NCI-H345 treated with DMSO at 0.1 percent for 48 hours (cell line): ENCODE measurements around the gene CCKAR.
"Not testable (repeated sequence)": the region's sequence is repeated elsewhere in the genome, so short reads cannot be mapped to it uniquely, and the experiment has no call there.

Source experiments
- DNase-seq: peaks from one replicate; lab custom pipeline; 2025; ENCODE audit not compliant: unreplicated experiment; lab: John Stamatoyannopoulos, UW

CCKAR gene, protein sequence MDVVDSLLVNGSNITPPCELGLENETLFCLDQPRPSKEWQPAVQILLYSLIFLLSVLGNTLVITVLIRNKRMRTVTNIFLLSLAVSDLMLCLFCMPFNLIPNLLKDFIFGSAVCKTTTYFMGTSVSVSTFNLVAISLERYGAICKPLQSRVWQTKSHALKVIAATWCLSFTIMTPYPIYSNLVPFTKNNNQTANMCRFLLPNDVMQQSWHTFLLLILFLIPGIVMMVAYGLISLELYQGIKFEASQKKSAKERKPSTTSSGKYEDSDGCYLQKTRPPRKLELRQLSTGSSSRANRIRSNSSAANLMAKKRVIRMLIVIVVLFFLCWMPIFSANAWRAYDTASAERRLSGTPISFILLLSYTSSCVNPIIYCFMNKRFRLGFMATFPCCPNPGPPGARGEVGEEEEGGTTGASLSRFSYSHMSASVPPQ

GRCh38 chr4:26490111-26490959 is at the start of gene CCKAR:
TSS of gene CCKAR (minus strand) at chr4:26490484. CDS start at chr4:26490267, 217 bp downstream.
- no peak for DNase-seq

DNA sequence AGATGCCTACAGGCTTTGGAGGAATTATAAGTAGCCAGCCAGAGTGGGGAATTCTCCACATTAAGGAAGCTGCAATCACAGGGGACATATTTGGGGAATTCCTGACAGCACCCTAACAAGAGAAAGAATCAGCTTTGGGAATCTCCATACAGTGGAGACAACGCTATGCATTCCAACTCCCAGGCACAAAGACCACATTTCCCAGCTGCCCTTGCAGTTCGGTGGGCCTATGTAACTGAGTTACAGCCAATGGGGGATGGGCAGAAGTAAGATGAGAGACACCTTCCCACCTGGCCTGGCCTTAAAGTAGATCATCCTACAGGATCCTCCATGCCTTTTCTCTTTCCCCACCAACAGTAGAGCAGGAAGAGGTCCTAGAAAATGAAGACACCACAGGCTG is 43.4 kb upstream of the CCKAR start:
- no peak for DNase-seq

- no peak for DNase-seq
These were observed 41.3 kb upstream of the CCKAR start for GRCh38 chr4:26531491-26532116.

DNA sequence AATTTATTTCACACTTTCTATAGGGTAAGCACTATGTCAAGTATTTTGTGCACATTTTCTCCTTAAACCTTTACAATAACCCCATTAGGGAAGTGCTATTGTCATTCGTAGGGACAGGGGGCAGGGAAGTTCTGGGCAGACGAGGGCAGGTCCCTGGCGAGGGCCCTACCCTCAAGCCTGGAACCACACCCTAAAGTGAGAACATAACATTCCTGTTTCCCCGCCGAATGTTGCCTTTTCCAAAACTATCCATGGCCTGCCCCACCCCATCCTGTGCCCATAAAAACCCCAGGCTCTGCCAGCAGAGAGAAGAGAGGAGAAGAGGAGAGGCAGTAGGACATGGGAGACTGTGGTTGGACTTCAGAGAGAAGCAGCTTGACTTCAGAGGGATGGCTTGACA is 39.8 kb upstream of the CCKAR start:
- DNase-seq: no peak

DNA sequence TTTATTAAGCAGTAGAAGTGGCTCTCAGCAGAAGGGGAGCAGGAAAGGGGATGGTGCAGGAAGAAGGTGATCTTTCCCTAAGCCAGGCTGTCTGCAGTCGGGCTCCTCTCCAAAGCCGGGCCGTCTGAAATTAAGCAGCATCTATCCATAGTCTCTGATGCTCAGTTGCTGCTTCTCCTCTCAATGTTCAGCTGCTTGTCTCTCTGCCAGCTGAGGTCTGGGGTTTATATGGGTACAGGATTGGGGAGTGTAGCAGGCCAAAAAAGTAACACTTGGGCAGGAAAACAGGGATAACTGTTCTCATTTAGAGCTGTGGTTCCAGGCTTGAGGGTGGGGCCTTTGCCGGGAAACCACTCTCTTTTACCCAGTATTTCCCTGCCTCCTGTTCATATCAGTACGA is 39.2 kb upstream of the CCKAR start:
- DNase-seq: no peak

- no peak for DNase-seq
These were observed 35.5 kb upstream of the CCKAR start for GRCh38 chr4:26525771-26526150.

DNA sequence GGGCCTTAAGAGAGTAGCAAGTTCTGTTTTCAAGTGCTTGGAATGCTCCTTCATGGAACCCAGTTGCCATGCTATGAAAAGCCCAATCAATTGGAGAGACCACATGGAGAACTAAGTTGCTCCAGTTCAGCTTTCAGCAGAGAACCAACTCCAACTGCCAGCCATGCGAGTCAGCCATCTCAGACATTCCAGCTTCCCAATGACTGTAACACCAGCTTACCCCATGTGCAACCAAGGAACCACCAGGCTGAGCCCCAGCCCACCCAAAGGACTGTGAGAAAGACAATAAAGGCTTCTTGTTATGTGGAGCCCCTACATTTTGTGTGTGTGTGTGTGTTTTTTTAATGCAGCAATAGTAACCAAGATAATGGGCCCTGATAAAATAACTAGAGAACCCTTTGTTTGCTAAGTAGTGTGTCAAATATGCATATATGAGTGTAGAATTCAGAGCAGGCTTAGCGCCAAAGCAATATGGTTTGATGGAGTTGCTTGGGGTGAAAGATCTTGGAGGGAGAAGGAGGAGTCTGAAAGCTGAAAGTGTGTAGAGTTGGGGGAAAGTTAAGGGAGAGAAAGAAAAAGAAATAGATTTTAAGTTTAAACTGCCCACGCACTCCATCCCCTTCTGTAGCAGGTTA is 35.0 kb upstream of the CCKAR start:
- no peak for DNase-seq

- DNase-seq: no peak
These were observed 33.7 kb upstream of the CCKAR start for GRCh38 chr4:26524011-26524410.

DNA sequence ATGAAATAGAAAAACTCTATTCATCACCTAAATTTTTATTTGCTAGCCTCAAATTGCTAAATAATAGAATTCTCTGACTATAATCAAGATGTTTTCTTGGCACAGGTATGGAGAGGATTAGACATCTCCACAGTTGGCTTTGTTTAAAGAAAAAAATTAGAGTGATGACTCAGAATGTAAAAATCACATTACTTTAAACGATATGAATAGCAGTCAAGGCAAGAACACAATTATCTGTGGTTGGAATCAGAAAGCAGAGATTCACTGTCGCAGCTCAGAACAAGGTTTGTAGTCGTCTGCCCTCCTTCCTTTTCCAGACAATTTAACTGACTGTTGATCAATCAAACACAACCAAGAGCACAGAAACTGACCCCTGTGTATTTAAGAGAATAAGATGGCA is 32.2 kb upstream of the CCKAR start:
- DNase-seq: no peak

DNA sequence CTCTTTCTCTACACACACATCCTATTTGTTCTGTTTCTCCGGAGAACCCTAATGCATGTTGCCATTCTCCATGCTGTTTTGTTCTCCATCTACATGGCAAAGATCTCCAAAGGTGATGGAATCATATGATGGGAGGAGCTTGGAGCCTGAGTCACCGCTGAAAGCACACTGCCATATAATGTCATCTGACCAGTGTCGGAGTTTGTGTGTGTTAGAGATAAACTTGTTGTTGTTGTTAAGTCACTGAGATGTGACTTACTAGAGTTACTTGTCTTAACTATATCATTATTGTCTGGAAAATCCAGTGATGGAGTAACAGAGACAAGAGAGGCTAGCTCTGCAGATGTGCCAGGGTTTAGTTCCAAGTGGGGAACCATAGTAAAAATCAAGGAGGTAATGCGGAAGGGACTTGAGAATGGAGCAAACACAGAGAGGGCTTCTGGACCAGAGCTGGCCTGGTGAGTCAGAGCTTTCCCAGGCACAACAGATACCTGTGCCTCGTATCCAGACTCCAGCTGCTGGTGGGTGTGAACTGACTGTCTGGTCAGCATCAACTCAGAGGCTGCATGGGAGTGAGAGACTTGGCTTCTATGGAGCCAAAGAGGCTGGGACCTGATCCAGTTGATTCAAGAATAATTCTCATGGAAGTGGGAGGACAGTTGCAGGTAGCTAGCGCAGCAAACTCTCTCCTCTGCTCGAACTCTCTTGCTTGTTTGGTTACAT is 30.6 kb upstream of the CCKAR start:
- DNase-seq: no peak

DNA sequence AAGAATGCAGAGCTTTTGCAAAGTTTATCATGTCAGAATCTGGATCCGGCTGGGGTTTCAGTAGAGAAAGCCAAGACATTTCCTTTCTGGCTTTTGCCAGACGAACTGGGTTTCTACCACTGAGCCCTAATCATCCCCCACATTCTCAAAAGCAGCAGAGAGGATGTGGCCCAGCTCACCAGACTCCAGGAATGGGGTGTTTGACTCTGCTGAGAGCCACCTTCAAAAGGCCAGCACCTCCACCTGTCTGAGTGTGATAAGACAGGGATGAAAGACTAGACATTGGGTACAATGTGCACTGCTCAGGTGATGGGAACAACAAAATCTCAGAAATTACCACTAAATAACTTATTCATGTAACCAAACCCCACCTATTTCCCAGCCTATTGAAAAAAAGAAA is 25.7 kb upstream of the CCKAR start:
- no peak for DNase-seq

- no peak for DNase-seq
These were observed 20.2 kb upstream of the CCKAR start for GRCh38 chr4:26510334-26510964.

GRCh38 chr4:26509681-26510333 is 19.5 kb upstream of the CCKAR start:
- no peak for DNase-seq

DNA sequence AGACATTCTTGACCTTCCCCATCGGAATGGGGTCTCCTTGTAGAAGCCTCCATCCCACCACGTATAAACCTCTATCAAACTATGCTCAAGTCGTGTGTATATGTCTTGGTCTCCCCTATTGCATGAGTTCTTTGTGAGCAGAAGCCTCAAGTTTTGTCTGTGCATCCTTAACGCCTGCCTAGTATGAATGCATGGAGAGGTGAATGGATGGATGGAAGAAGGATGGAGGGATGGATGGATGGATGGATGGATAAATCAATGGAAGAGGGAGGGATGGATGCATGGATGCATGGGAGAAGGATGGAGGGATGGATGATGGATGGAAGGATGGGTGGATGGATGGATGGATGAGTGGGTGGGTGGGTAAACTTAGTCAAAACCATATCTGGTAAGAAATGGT is 17.0 kb upstream of the CCKAR start:
- DNase-seq: no peak

- DNase-seq: no peak
These were observed 13.6 kb upstream of the CCKAR start for GRCh38 chr4:26503844-26504243.

GRCh38 chr4:26503427-26503826 is 13.1 kb upstream of the CCKAR start:
- DNase-seq: no peak

- not testable (repeated sequence) for DNase-seq
These were observed 10.3 kb upstream of the CCKAR start for GRCh38 chr4:26500565-26500999.

GRCh38 chr4:26496207-26496783 is 6.0 kb upstream of the CCKAR start:
- DNase-seq: no peak

DNA sequence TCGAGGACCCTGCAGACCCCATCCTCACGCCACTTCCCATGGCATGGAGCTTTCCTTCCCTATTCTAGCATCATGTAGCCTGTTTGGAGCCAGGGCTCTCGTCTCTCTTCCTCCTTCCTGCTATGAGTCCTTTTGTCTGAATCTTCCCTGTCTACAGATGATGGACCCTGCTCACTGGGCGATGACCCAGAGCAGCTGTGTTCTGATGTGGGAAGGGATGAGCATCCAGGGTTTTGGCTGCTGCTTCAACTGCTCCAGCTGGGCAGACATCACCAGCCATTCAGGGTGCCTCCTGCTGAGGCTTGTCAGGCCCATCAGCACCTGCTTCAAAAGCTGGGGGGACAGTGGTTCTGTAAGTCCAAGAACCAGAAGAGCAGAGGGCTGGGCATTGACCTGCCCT is 3.2 kb upstream of the CCKAR start:
- no peak for DNase-seq
